H9 (cell line): ENCODE data around the gene AFAP1L1. TPM values are rescaled to one million over a fixed set of nuclear protein-coding genes. Genes with fewer than 3 reads are reported as not detected.

Experiments
- DNase-seq: peaks from one replicate; pipeline ENCODE4 v3.0.0-alpha.2; 2017
- H2AFZ ChIP-seq: one replicate; pipeline ENCODE4 v1.6.1; 2013; ENCODE audit warnings: mild to moderate bottlenecking, low read length, control low read depth, moderate library complexity
- H2AK5ac ChIP-seq: 2 replicates; pipeline ENCODE4 v1.6.1; 2013; ENCODE audit warnings: low read length, control low read depth, mixed read lengths; ENCODE audit not compliant: insufficient read length
- H2BK120ac ChIP-seq: one replicate; pipeline ENCODE4 v1.6.1; 2013; ENCODE audit warnings: low read depth, mild to moderate bottlenecking, low read length, control low read depth, inconsistent platforms; ENCODE audit not compliant: poor library complexity, severe bottlenecking
- H2BK12ac ChIP-seq: 2 replicates; pipeline ENCODE4 v1.6.1; 2013; ENCODE audit warnings: low read length, control low read depth, mixed read lengths, low read depth; ENCODE audit not compliant: insufficient read length
- H2BK15ac ChIP-seq: 2 replicates; pipeline ENCODE4 v1.6.1; 2013; ENCODE audit warnings: low read depth, low read length, control low read depth
- H2BK20ac ChIP-seq: one replicate; pipeline ENCODE4 v1.6.1; 2013; ENCODE audit warnings: low read depth, mild to moderate bottlenecking, low read length, control low read depth, inconsistent platforms; ENCODE audit not compliant: poor library complexity, severe bottlenecking
- H2BK5ac ChIP-seq: 2 replicates; pipeline ENCODE4 v1.6.1; 2013; ENCODE audit warnings: low read length, control low read depth, mixed read lengths; ENCODE audit not compliant: insufficient read length
- H3K14ac ChIP-seq: 2 replicates; pipeline ENCODE4 v1.6.1; 2013; ENCODE audit warnings: low read length, control low read depth; ENCODE audit not compliant: insufficient read depth
- H3K18ac ChIP-seq: 2 replicates; pipeline ENCODE4 v1.6.1; 2013; ENCODE audit warnings: low read depth, mild to moderate bottlenecking, mixed read lengths, low read length, control low read depth; ENCODE audit not compliant: insufficient read length
- H3K23ac ChIP-seq: 2 replicates; pipeline ENCODE4 v1.6.1; 2013; ENCODE audit warnings: low read length, control low read depth, mixed read lengths, low read depth; ENCODE audit not compliant: insufficient read length
- H3K23me2 ChIP-seq: 2 replicates; pipeline ENCODE4 v1.6.1; 2013; ENCODE audit warnings: low read depth, mild to moderate bottlenecking, mixed read lengths, low read length, control low read depth; ENCODE audit not compliant: insufficient read length, poor library complexity, severe bottlenecking
- H3K27ac ChIP-seq: 2 replicates; pipeline ENCODE4 v1.5.1; 2013; ENCODE audit warnings: low read length, control low read depth, mixed read lengths, low read depth; ENCODE audit not compliant: insufficient read length
- H3K27me3 ChIP-seq: 2 replicates; pipeline ENCODE4 v1.6.1; 2013; ENCODE audit warnings: low read length, control low read depth, inconsistent platforms; ENCODE audit not compliant: insufficient read depth
- H3K4ac ChIP-seq: 2 replicates; pipeline ENCODE4 v1.6.1; 2013; ENCODE audit warnings: low read depth, mild to moderate bottlenecking, control low read depth, inconsistent platforms, low read length, moderate library complexity
- H3K4me1 ChIP-seq: 2 replicates; pipeline ENCODE4 v1.6.1; 2013; ENCODE audit warnings: low read length, control low read depth, inconsistent platforms; ENCODE audit not compliant: insufficient read depth
- H3K4me2 ChIP-seq: 2 replicates; pipeline ENCODE4 v1.6.1; 2013; ENCODE audit warnings: low read length, control low read depth, mixed read lengths; ENCODE audit not compliant: insufficient read length, insufficient read depth
- H3K56ac ChIP-seq: 2 replicates; pipeline ENCODE4 v1.6.1; 2013; ENCODE audit warnings: low read depth, mild to moderate bottlenecking, mixed read lengths, low read length, control low read depth; ENCODE audit not compliant: insufficient read length
- H3K79me1 ChIP-seq: 2 replicates; pipeline ENCODE4 v1.6.1; 2013; ENCODE audit warnings: low read depth, mild to moderate bottlenecking, moderate library complexity, low read length, control low read depth, inconsistent platforms; ENCODE audit not compliant: insufficient read depth, poor library complexity, severe bottlenecking
- H3K79me2 ChIP-seq: 2 replicates; pipeline ENCODE4 v1.6.1; 2013; ENCODE audit warnings: low read length, control low read depth, inconsistent platforms; ENCODE audit not compliant: insufficient read depth
- H3K9ac ChIP-seq: 2 replicates; pipeline ENCODE4 v1.6.1; 2013; ENCODE audit warnings: low read length, control low read depth, mixed read lengths; ENCODE audit not compliant: insufficient read length; ENCODE audit errors: extremely low read depth
- H3K9me3 ChIP-seq: one replicate; pipeline ENCODE4 v1.6.1; 2013; ENCODE audit warnings: low read depth, low read length, inconsistent platforms; ENCODE audit not compliant: control insufficient read depth
- H3T11ph ChIP-seq: one replicate; pipeline ENCODE4 v1.6.1; 2013; ENCODE audit warnings: mild to moderate bottlenecking, low read length, control low read depth, inconsistent platforms
- H4K20me1 ChIP-seq: one replicate; pipeline ENCODE4 v1.6.1; 2013; ENCODE audit not compliant: control insufficient read depth, insufficient read length, insufficient read depth
- H4K5ac ChIP-seq: 2 replicates; pipeline ENCODE4 v1.6.1; 2013; ENCODE audit warnings: low read depth, mild to moderate bottlenecking, mixed read lengths, low read length, control low read depth; ENCODE audit not compliant: insufficient read length
- H4K8ac ChIP-seq: replicated peaks from 2 replicates; pipeline ENCODE4 v1.6.1; 2013; ENCODE audit warnings: low read length, control low read depth, mixed read lengths, low read depth; ENCODE audit not compliant: insufficient read length
- H4K91ac ChIP-seq: 2 replicates; pipeline ENCODE4 v1.6.1; 2013; ENCODE audit warnings: low read depth, mild to moderate bottlenecking, moderate library complexity, mixed read lengths, low read length, control low read depth; ENCODE audit not compliant: insufficient read length
- H3K27ac Mint-ChIP-seq, 3 experiments: 2 replicates in 2 of 3; 3 replicates in 1 of 3; pipeline ENCODE4 v1.8.0; 2020 to 2021; ENCODE audit warnings: mixed read lengths in 3 of 3, mild to moderate bottlenecking in 1 of 3, moderate library complexity in 1 of 3
- H3K27me3 Mint-ChIP-seq: 2 replicates; pipeline ENCODE4 v1.8.0; 2021; ENCODE audit warnings: low read depth, mild to moderate bottlenecking, moderate library complexity, mixed read lengths
- H3K36me3 Mint-ChIP-seq, 3 experiments: 2 replicates in 2 of 3; 3 replicates in 1 of 3; pipeline ENCODE4 v1.8.0; 2020 to 2021; ENCODE audit warnings: low read depth in 3 of 3, mixed read lengths in 3 of 3; ENCODE audit not compliant: insufficient read depth in 1 of 3
- H3K4me1 Mint-ChIP-seq, 2 experiments: 2 replicates each; pipeline ENCODE4 v1.8.0; 2020; ENCODE audit warnings: mixed read lengths in 2 of 2
- H3K4me3 Mint-ChIP-seq, 2 experiments: 2 replicates in 1 of 2; 3 replicates in 1 of 2; pipeline ENCODE4 v1.8.0; 2020 to 2021; ENCODE audit warnings: mild to moderate bottlenecking in 2 of 2, mixed read lengths in 2 of 2, moderate library complexity in 1 of 2
- H3K9me3 Mint-ChIP-seq, 2 experiments: 2 replicates in 1 of 2; 3 replicates in 1 of 2; pipeline ENCODE4 v1.8.0; 2020; ENCODE audit warnings: mild to moderate bottlenecking in 2 of 2, mixed read lengths in 2 of 2, moderate library complexity in 1 of 2
- WGBS: extraction: QIAGEN DNeasy Blood & Tissue Kit; methylation state at CpG from one replicate; pipeline ENCODE4 v1.1.7; 2013; ENCODE audit warnings: missing lambda C conversion rate, low lambda C conversion rate, mixed read lengths; ENCODE audit not compliant: insufficient read length; ENCODE audit errors: extremely low coverage; 5-methylcytosine and 5-hydroxymethylcytosine counted together
- total RNA-seq: library from RNA; stranded (reverse); gene quantifications from 2 replicates; pipeline ENCODE4 v1.2.1, GENCODE V29; 2021
- TF ChIP-seq, protein P1 (sequence below): fragments of 200-600 bp; sonication (generic); conservative IDR thresholded peaks from 3 replicates; pipeline ENCODE4 v1.8.0; 2021; ENCODE audit warnings: antibody characterized with exemption, mild to moderate bottlenecking

The AFAP1L1 gene
- total RNA-seq, 1 experiment from 2014 or later = 1.8 TPM

DNA sequence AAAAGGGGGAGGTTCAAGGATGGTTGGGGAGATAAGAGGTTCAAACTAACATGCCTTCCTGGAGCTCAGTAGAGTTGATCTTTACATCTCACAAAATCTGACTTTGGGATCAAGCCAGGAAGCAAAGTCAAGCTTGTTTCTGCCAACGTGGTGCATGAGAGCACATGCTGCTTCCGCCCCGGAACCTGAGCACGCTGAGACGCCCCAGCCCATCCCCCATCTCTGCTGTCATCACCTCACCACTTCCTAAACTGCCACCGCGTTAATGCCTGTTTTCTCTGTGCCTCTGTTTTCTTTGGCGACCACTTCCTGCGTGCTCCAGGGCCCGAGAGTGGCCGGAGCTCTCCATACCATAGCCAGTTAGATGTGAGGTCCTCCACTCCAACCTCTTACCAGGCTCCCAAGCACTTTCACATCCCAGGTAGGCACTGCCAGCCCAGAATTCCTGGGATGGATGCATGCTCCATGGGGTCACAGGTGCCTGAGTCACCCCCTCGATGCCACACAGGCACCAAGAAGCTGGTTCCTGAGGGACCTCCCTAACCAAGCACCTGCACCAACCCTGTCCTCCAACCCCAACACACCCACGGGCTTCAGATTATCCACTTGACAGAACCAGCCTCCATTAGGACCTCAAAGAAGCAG, 31.2 kb upstream of the AFAP1L1 start:
- no CpG with 5 or more reads among the region's 13 CpGs for WGBS
- Histone ChIP-seq H4K20me1 (no peaks in the 10 kb centered on the region), H3K27me3 (no peaks in the 10 kb centered on the region), H3K14ac (no peak overlapping the region; the same call in 1 of the 2 replicates), H3T11ph (no peak overlapping the region), H3K27ac (no peak overlapping the region), H2BK12ac (no peak overlapping the region), H3K4me2 (no peak overlapping the region), H4K8ac (no peak overlapping the region), H3K4me1 (no peaks in the 10 kb centered on the region), H2AK5ac (no peak overlapping the region), H3K9ac (no peak overlapping the region), H2BK120ac (no peak overlapping the region), H3K56ac (no peak overlapping the region), H4K5ac (no peak overlapping the region), H3K9me3 (no peaks in the 10 kb centered on the region), H4K91ac (no peak overlapping the region), H2BK15ac (no peak overlapping the region), H2BK20ac (no peak overlapping the region), H2AFZ (no peak overlapping the region), H3K18ac (no peak overlapping the region), H3K79me1 (no peaks in the 10 kb centered on the region), H3K4ac (no peak overlapping the region), H2BK5ac (no peak overlapping the region), H3K23ac (no peak overlapping the region), H3K79me2 (no peaks in the 10 kb centered on the region), H3K23me2 (no peaks in the 10 kb centered on the region)
- DNase-seq = no peak
- TF ChIP-seq, protein P1, sequence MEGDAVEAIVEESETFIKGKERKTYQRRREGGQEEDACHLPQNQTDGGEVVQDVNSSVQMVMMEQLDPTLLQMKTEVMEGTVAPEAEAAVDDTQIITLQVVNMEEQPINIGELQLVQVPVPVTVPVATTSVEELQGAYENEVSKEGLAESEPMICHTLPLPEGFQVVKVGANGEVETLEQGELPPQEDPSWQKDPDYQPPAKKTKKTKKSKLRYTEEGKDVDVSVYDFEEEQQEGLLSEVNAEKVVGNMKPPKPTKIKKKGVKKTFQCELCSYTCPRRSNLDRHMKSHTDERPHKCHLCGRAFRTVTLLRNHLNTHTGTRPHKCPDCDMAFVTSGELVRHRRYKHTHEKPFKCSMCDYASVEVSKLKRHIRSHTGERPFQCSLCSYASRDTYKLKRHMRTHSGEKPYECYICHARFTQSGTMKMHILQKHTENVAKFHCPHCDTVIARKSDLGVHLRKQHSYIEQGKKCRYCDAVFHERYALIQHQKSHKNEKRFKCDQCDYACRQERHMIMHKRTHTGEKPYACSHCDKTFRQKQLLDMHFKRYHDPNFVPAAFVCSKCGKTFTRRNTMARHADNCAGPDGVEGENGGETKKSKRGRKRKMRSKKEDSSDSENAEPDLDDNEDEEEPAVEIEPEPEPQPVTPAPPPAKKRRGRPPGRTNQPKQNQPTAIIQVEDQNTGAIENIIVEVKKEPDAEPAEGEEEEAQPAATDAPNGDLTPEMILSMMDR = no peak
- no peaks in the 10 kb centered on the region for H3K36me3 Mint-ChIP-seq
- H3K4me3 Mint-ChIP-seq = no peak overlapping the region; a peak in 1 of 5 replicates
- H3K27ac Mint-ChIP-seq = peak overlapping the region in 1 of 3 experiments; percentile 10; a peak in 1 of 7 replicates
- H3K27me3 Mint-ChIP-seq = peaks cover 31% of the 10 kb centered on the region
- no peaks in the 10 kb centered on the region; a peak in 1 of 4 replicates for H3K4me1 Mint-ChIP-seq
- no peaks in the 10 kb centered on the region for H3K9me3 Mint-ChIP-seq
